CD4-positive, alpha-beta T cell treated with Interleukin-21 for 1 hour (primary cell): ENCODE measurements around the gene ADNP2.

Source experiments
- DNase-seq: peaks from one replicate; pipeline ENCODE4 v3.0.0-alpha.2; 2020

Gene ADNP2

DNA sequence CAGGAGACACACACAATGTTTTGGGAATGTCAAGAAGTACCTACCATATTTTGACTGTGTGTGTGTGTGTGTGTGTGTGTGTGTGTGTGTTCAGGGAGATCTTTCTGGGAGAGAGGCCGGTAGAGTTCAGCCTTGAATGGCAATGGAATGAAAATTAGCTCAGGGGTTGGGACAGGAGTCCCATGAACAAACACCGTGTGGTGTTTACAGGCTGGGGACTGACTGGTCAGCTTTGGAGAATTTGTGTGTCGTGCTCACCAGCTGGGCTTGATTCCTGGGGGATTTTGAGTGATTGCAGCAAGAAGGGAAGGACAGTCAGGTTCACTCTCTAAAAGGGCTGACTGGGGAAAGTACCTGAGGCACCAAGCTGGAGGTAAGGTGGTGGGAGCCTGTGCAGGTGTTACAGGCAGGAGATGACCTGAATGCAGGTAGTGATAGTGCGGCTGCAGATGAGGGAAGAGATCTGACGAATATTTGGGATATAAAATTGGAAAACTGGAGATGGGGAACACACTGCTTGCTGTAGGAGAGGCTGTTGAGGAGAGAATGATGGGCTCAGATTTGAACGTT is 2.5 kb upstream of the ADNP2 start:
- no peak for DNase-seq

GRCh38 chr18:80107426-80107825 is 1.6 kb upstream of the ADNP2 start:
- no peak for DNase-seq

- no peak for DNase-seq
Observed at GRCh38 chr18:80108121-80108536, 933 bp upstream of the ADNP2 start.

DNA sequence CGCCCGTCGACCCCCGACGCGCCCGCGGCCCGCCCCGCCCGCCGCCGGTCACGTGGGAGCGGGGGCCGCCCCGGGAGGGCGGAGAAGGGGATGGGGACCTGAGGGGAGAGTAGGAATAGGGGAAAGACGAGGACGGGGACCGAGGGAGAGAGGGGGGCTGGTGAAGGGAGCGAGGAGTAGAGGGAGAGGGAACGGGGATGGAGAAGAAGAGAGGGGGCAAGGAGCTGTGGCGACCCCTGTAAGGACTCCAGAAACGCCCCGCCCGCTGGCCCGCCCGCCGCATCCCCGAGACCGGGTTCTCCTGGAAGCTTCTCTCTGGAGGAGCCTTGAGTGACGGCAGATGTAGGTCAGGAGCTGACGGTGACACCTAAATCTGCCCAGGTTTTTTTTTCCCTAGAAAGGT is 615 bp downstream of the ADNP2 start:
- no peak for DNase-seq

DNA sequence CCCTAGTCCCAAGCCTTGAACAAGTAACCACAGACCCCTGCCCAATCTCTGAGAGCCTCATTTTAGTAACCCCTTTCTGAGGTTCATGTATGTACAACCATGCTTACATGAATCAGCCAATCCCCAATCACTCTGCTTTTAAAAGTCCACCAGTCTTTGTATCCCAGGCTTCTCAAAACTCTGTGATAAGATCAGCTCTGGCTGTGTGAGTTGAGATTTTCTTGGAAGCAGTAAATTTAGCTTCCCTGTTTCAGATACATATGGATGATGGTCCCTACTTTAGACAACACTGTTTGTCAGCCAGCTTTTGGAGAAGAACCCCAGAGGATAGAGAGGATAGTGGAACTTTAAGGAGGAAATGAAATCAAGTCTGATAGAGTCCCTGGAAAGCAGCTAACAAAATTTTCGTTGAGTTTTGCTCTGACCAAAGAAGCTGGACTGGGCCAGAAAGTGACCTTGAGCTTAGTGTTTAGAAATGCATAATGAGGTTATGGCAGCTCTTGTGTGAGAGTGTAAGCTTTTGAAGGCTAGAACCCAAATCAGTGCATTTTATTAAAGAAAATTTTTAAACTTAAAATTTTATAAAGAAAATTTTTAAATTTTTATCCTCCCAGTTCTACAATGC is 3.7 kb downstream of the ADNP2 start:
- no peak for DNase-seq

DNA sequence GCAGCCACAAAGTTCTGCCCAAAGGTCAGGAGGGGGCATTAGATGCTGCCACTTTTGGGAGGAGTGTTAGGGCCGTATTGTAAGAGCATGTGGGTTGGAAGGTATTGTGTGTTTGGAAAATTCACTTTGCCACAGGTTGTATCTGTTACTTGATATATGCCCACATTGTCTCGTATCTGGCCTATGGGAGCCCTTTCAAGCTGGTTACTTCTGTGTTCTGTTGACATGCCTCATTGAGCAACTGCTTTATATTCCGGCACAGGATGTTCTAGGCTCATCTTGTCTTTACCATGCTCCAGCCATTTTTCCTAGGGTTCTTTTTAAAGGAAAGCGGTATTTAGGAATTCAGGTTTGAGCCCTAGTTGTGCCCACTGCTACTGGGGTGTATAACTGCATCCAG is 6.0 kb downstream of the ADNP2 start:
- no peak for DNase-seq

GRCh38 chr18:80119111-80119510 is 10.0 kb downstream of the ADNP2 start:
- no peak for DNase-seq

DNA sequence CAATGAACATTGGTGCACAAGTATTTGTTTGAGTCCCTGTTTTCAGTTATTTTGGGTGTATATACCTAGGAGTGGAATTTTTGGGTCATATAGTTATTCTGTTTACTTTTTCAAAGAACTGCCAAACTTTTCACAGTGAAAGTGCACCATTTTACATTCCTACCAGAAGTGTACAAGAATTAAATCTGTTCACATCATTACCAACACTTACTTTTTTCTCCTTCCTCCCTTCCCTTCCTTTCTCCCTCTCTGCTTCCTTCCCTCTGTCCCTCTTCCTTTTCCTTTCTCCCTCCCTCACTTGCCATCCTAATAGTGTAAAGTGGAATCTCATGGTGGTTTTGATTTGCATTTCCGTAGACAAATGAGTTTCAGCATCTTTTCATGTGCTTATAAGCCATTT is 11.9 kb downstream of the ADNP2 start:
- DNase-seq: no peak

DNA sequence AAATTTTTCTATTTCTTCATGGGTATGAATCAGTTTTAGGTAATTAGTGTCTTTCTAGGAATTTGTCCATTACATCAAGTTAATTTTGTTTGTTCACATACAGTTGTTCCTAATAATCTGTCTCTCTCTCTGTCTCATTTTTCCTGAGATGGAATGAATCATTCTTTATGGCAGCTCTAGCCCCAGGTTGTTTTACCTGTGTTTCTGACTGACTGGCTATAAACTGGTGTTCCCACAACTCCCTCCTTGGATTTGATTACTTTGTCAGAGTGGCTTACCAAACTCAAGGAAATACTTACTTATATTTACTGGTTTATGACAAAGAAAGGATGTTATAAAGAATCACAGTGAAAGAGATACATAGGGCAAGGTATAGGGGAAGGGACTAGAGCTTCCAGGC is 15.1 kb downstream of the ADNP2 start:
- DNase-seq: no peak

- no peak for DNase-seq
Observed at GRCh38 chr18:80126797-80127196, 17.7 kb downstream of the ADNP2 start.

DNA sequence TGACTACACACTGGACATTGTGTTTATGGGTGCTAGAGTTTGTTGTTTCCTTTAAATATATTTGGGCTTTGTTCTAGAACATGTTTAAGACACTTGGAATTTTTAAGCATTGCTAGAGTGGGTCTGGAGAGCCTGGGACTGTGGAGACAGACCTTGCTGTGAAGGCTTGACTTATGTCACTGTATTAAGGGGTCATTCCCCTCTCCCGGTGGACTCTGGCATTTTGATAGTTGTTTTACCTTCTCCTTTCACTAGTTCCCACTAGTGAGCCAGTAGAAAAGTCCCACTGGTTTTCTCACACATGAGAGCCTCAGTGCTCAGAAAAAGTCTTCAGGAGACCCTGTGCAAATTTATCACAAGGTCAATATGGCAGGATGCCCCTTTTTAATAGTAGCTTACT is 18.6 kb downstream of the ADNP2 start:
- DNase-seq: no peak

DNA sequence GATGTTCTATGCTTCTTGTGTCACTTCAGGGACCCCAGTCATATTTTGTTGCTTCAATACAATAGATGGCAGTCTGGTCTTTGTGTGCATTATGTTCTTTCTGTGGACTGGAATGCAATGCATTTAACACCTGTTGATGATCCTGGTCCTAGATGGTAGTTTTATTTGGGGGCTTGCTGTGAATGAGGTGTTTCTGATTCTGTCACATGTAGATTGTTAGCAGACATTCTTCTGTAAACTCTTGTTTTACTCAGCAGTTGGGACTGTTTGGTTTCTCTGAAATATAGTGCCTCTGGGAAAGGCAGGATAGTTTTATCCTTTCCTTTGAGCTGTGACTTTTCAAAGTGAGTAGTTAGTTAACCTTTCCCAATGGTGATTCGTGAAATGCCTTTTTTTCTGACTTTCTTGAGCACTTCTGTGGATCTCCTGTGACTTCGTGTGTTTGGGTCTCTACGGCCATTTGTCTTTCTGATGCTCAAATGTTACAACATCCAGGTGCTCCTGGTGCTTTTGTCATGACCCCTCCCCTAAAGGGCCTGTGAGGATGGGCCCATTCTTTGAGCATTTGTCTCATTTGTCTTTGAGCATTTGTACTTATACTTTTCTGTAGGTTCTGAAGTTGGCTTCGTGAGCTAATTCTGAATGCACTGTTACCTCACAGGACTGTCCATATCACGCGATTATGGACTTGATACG is 20.8 kb downstream of the ADNP2 start:
- no peak for DNase-seq

DNA sequence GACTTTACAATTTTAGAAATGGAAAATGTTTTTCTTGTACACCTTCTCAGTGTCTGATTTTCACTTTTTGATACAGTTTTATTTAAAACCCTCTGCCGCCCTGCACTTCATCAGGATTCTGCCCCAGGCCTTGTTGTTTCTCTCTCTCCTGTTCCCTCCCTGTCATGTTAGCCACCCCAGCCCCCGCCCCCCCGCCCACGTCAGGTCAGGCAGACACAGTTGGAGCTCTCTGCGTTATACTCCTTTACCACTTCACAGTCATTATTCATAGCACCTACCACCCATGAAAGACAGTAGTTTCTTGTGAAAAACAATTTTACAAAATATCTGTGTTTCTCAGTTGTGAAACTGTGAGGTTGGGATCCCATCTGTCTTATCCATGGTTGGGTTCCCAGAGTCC is 21.5 kb downstream of the ADNP2 start:
- no peak for DNase-seq

GRCh38 chr18:80132180-80132812 is 23.2 kb downstream of the ADNP2 start:
- no peak for DNase-seq

- no peak for DNase-seq
Observed at GRCh38 chr18:80133124-80133523, 24.1 kb downstream of the ADNP2 start.

DNA sequence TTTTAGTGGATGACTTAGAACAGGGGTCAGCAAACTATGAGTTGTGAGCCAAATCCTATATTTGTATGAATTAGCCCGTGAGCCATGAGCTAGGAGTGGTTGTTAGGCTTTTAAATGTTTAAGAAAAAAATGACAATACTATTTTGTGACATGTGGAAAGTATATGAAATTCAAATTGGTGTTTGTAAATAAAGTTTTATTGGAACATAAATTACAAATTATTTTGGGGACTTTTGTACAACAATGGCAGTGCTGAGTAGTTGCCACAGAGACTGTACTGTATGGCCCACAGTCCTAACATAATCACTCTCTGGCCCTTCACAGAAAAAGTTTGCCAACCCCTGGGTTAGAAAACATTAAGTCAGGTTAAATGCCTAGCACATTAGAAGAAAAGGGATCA is 26.1 kb downstream of the ADNP2 start:
- DNase-seq: no peak

DNA sequence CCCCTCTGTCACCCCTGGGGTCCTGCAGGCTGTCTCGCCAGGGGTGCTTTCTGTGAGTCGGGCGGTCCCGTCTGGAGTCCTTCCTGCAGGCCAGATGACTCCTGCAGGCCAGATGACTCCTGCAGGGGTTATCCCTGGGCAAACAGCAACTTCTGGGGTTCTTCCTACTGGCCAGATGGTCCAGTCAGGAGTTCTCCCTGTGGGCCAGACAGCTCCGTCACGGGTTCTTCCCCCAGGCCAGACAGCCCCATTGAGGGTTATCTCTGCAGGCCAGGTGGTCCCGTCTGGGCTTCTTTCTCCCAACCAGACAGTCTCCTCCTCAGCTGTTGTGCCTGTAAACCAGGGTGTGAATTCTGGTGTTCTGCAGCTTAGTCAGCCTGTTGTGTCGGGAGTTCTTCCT is 27.6 kb downstream of the ADNP2 start:
- no peak for DNase-seq

DNA sequence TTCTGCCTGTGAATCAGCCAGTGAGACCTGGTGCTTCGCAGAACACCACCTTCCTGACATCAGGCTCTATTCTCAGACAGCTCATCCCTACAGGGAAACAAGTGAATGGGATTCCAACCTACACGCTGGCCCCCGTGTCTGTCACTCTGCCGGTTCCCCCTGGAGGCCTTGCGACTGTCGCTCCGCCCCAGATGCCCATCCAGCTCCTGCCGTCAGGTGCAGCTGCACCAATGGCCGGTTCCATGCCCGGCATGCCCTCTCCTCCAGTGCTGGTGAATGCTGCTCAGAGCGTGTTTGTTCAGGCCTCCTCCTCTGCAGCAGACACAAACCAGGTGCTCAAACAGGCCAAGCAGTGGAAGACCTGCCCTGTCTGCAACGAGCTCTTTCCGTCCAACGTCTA is 28.1 kb downstream of the ADNP2 start:
- DNase-seq: no peak

DNA sequence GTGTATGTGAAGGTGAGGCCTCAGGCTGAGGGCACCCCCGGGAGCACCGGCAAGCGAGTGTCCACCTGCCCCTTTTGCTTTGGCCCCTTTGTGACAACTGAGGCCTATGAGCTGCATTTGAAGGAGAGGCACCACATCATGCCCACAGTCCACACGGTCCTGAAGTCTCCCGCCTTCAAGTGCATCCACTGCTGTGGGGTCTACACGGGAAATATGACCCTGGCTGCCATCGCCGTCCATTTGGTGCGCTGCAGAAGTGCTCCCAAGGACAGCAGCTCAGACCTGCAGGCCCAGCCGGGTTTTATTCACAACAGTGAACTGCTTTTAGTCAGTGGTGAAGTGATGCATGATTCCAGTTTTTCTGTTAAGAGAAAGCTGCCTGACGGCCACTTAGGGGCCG is 28.9 kb downstream of the ADNP2 start:
- no peak for DNase-seq

DNA sequence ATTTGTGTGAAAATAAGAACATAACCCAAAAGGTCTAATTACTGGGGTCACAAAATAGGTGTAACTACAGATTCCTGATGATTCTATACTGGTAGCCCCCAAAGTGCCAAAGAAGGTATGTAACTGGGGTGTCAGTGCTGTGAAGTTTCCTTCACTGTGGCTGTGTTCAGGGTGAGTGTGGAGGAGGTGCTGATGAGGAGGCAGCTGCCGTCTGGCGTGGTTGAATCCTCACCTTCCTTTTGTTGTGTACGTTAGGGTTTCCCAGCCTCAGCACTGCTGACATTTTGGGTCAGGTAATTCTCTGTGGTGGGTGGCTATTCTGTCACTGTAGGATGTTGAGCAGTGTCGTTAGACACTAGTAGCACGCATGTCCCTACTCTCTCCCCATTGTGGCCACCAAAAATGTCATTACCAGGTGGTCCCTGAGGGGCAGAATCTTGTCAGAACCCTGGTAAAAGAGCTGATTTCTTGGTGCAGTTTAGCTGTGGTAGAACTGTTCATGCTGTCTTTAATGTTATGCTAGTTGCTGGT is 31.5 kb downstream of the ADNP2 start:
- no peak for DNase-seq

DNA sequence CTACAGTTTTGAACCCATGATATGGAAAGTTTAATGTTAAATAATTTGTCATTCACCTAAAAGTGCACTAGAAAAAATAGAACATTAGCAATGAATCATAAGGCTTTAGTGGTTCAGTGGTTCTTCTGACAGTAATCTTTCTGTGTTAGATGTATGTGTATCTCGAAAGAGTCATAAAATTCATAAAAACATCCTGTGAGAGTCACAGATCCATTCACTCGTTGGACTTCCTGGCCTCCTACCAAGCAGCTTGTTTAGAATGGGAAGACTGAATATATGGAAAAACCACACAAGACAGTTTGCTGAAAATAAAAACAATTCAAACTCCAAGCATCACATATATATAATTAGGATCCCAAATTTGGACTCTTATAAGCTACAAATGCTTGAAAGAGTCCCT is 34.8 kb downstream of the ADNP2 start:
- no peak for DNase-seq

DNA sequence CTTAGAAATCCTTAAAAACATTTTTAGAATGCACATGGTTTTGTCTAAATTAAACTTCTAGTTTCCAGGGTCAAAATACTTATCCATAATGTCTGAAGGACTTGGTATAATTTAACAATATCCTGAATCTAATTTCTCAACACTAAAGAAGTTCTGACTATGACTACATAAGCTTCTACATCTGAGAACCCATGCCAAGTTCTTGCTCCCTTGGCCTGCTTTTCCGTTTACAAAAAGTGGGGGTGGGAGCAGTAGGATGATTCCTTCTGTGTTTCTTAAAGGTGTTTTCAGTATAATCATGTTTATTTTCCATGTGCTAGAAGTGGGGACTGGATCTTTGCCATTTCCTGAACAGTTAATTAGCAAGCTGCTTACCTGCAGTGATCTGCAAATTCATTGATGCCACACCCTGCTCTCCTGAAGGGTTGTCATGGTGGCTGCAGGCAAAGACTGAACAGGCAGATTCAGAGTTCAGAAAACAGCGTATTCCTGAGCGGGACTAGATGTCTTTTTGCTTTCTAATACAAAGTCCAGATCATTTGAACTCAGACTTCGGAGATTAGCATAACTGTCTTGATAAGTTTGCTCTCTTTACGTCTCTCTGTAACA is 36.2 kb downstream of the ADNP2 start:
- no peak for DNase-seq

DNA sequence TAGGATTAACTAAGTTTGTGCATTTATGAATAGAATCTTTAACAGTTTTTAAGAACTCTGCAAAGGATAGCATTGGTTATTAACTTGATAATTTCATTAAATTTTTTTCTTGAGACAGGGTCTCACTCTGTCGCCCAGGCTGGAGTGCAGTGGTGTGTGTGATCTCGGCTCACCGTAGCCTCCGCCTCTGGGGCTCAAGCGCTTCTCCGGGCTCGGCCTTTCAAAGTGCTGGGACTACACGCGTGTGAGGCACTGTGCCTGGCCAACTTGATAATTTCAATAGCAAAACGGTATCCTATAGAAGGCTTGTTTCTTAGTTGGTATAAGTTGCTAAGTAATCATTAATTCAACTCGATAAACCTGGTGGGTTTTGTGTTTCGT is 38.0 kb downstream of the ADNP2 start:
- no peak for DNase-seq
